Fibroblast of lung (primary cell): Measurements from ENCODE around the gene LUC7L3.

Source experiments
- EZH2 ChIP-seq: IDR thresholded peaks from 2 replicates; pipeline ENCODE4 v1.5.1; 2012; ENCODE audit warnings: low read length, control low read depth, mild to moderate bottlenecking; ENCODE audit errors: missing control alignments
- TF ChIP-seq, protein P1 (sequence below), 2 donors: IDR thresholded peaks in 1 of 2; conservative IDR thresholded peaks in 1 of 2; 1 replicate in 1 of 2; 2 replicates in 1 of 2; pipeline ENCODE4 v1.5.1; 2011 to 2012; ENCODE audit warnings: low read length in 2 of 2, control low read depth in 1 of 2, inconsistent platforms in 1 of 2, low read depth in 1 of 2, mild to moderate bottlenecking in 1 of 2

DNA sequence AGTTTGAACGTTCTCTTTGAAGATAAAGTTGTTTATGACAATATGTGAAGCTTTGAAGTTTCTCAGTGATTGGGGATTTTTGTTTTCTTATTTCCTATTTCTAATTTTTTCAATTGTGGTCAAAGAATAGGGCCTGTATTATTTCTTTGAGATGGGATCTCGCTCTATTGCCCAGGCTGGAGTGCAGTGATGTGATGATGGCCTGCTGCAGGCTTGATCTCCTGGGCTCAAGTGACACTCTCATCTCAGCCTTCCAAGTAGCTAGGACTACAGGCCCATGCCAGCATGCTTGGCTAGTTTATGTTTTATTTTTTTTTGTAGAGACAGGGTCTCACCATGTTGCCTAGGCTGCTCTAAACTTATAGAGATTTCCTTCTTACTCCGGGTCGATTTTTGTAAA is 59.6 kb downstream of the LUC7L3 start:
- TF ChIP-seq EZH2: no peak
- TF ChIP-seq, protein P1, sequence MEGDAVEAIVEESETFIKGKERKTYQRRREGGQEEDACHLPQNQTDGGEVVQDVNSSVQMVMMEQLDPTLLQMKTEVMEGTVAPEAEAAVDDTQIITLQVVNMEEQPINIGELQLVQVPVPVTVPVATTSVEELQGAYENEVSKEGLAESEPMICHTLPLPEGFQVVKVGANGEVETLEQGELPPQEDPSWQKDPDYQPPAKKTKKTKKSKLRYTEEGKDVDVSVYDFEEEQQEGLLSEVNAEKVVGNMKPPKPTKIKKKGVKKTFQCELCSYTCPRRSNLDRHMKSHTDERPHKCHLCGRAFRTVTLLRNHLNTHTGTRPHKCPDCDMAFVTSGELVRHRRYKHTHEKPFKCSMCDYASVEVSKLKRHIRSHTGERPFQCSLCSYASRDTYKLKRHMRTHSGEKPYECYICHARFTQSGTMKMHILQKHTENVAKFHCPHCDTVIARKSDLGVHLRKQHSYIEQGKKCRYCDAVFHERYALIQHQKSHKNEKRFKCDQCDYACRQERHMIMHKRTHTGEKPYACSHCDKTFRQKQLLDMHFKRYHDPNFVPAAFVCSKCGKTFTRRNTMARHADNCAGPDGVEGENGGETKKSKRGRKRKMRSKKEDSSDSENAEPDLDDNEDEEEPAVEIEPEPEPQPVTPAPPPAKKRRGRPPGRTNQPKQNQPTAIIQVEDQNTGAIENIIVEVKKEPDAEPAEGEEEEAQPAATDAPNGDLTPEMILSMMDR (conservative IDR thresholded peaks at IDR 0.05 in 1 of 2, IDR thresholded peaks at IDR 0.05 in 1 of 2; ENCODE audit: low read depth in 1 of 2, low read length in 2 of 2): no peak
